Ureter (tissue), 1 donor: ENCODE data around the gene SIMC1. TPM values are rescaled to one million over a fixed set of nuclear protein-coding genes. Genes with fewer than 3 reads are reported as not detected.
A peak's percentile ranks its signal among the peaks of the same experiment; 100 is the strongest.

ENCODE experiments used
- DNase-seq: peaks from one replicate; pipeline ENCODE4 v3.0.0-alpha.2; 2020; ENCODE audit warnings: low spot score
- total RNA-seq: library from RNA; stranded (reverse); gene quantifications from one replicate; pipeline ENCODE4 v1.2.4, GENCODE V29; 2023
- donor health status: DM: yes; HTN: yes; CAD: no.

SIMC1 gene
- total RNA-seq, 1 donor from 2014 or later: 25.7 TPM

GRCh38 chr5:176388444-176389134, 150.4 kb downstream of the SIMC1 start, which contains the start of the genes HIGD2A and NOP16:
TSS of gene HIGD2A (plus strand) at chr5:176388751. CDS start at chr5:176388820, 69 bp downstream.
TSS of gene NOP16 (minus strand) at chr5:176388598. CDS start at chr5:176388539, 59 bp downstream.
- peak; percentile 100 for DNase-seq

DNA sequence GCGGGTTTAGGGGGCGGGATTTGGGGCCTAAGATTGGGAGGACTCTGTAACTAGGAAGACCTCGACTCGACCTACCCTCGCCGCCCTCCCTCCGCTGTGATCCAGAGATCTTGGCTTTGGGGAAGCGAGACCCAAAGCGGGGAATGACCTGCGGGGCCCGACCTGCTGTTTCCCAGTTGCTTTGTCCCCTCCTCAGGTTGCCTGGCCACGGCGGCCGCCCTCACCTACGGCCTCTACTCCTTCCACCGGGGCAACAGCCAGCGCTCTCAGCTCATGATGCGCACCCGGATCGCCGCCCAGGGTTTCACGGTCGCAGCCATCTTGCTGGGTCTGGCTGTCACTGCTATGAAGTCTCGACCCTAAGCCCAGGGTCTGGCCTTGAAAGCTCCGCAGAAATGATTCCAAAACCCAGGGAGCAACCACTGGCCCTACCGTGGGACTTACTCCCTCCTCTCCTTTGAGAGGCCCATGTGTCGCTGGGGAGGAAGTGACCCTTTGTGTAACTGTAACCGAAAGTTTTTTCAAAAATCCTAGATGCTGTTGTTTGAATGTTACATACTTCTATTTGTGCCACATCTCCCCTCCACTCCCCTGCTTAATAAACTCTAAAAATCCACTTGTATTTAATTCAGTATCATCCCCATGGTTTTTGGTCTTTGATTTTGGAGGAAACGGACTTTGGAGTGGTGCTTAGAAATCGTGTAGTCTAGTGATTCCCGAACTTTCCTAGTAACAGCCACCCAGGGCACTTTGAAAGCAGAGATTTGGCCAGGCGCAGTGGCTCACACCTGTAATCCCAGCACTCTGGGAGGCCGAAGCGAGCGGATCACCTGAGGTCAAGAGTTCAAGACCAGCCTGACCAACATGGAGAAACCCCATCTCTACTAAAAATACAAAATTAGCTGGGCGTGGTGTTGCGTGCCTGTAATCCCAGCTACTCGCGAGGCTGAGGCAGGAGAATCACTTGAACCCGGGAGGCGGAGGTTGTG, 151.2 kb downstream of the SIMC1 start:
- no peak for DNase-seq

- DNase-seq: no peak
Measured at GRCh38 chr5:176391479-176391878, 153.3 kb downstream of the SIMC1 start.

GRCh38 chr5:176391999-176392398, 153.8 kb downstream of the SIMC1 start:
- DNase-seq: no peak

DNA sequence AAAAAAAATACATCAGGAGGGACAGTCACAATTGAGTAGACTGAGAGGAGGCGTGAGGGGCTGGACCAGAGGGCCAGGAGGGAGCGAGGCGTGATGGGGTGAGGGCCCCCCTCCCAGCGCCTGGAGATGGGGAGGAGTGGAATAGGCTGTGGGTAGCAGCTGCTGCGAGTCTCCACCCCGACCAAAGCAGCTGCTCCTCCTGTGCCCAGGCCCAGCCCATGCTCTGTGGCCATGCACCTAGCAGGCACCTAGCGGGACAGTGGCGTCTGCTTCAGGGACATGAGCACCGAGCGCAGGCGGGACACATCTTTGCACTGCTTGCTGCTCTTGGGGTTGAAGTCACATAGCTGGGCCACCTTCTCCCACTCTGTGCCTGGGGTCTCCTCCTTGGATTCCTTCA, 154.3 kb downstream of the SIMC1 start:
- DNase-seq: no peak

GRCh38 chr5:176394096-176394495, 155.9 kb downstream of the SIMC1 start:
- no peak for DNase-seq

GRCh38 chr5:176394881-176395675, 156.9 kb downstream of the SIMC1 start:
- DNase-seq: no peak

Other genes with a start within 250 kb of the SIMC1 start
- 115 TPM for gene KIAA1191, start 123.3 kb downstream of the SIMC1 start, total RNA-seq
- gene ARL10, start 127.1 kb downstream of the SIMC1 start, total RNA-seq: 9.3 TPM
- 26.6 TPM for gene NOP16, start 150.2 kb downstream of the SIMC1 start, total RNA-seq
- 145 TPM for gene HIGD2A, start 150.3 kb downstream of the SIMC1 start, total RNA-seq
- 66.1 TPM for gene CLTB, start 178.1 kb downstream of the SIMC1 start, total RNA-seq
- gene FAF2, start 210.0 kb downstream of the SIMC1 start, total RNA-seq: 50.1 TPM